Brain microvascular endothelial cell (primary cell): ENCODE measurements around the gene RNF130.
A peak's percentile ranks its signal among the peaks of the same experiment; 100 is the strongest.

ENCODE experiments used
- DNase-seq: peaks from one replicate; pipeline ENCODE4 v3.0.0-alpha.2; 2020
- H3K27ac ChIP-seq: fragments of 250-450 bp; sonication (Bioruptor Pico); 2 replicates; pipeline ENCODE4 v1.5.1; 2020; ENCODE audit warnings: mild to moderate bottlenecking, moderate library complexity
- H3K27me3 ChIP-seq: fragments of 250-450 bp; sonication (Bioruptor Pico); replicated peaks from 2 replicates; pipeline ENCODE4 v1.5.1; 2020; ENCODE audit warnings: mild to moderate bottlenecking
- H3K36me3 ChIP-seq: fragments of 250-450 bp; sonication (Bioruptor Pico); replicated peaks from 2 replicates; pipeline ENCODE4 v1.5.1; 2020; ENCODE audit warnings: mild to moderate bottlenecking
- H3K4me3 ChIP-seq: 2 replicates; pipeline ENCODE4 v1.5.1; 2011; ENCODE audit warnings: low read depth, mild to moderate bottlenecking, control low read depth, low read length, moderate library complexity
- CTCF ChIP-seq: IDR thresholded peaks from 2 replicates; pipeline ENCODE4 v1.5.1; 2011; ENCODE audit warnings: low read depth, mild to moderate bottlenecking, moderate library complexity, low read length, control low read depth, inconsistent platforms; ENCODE audit errors: missing control alignments
- in situ Hi-C: cut with HindIII; loops from 2 replicates; pipeline ENCODE4 v1.10.0; 2017; ENCODE audit warnings: low sequenced_read_pairs, low pct_ligation_motif_present

RNF130 gene

GRCh38 chr5:180071531-180072255 lies at the start of gene RNF130:
Gene RNF130, minus strand, starts transcription at chr5:180071759. Its CDS starts 57 bp downstream, at chr5:180071702.
- DNase-seq: peak; percentile 81
- no peak for TF ChIP-seq CTCF
- peak within 1 kb of the TSS; percentile 83 for H3K27ac ChIP-seq
- no peaks in the 10 kb centered on the region for H3K27me3 ChIP-seq
- H3K4me3 ChIP-seq: peak within 1 kb of the TSS; percentile 71
- no peaks in the 10 kb centered on the region for H3K36me3 ChIP-seq
- in situ Hi-C loops: no loop called here

GRCh38 chr5:180120237-180121101 lies 48.9 kb upstream of the RNF130 start:
- in situ Hi-C loops: no loop called here
- DNase-seq: no peak
- TF ChIP-seq CTCF: no peak

GRCh38 chr5:180119903-180120236 lies 48.3 kb upstream of the RNF130 start:
- no peak for DNase-seq
- peaks cover 3% of the 10 kb centered on the region for H3K27me3 ChIP-seq
- in situ Hi-C loops: no loop called here
- no peaks in the 10 kb centered on the region for H3K36me3 ChIP-seq
- H3K27ac ChIP-seq: no peak overlapping the region
- H3K4me3 ChIP-seq: no peak overlapping the region
- no peak for TF ChIP-seq CTCF

More at GRCh38 chr5:180120237-180121101, 48.9 kb upstream of the RNF130 start:
- Histone ChIP-seq H3K36me3 (no peaks in the 10 kb centered on the region), H3K27ac (no peak overlapping the region), H3K27me3 (peaks cover 3% of the 10 kb centered on the region), H3K4me3 (no peak overlapping the region)

- no peak for TF ChIP-seq CTCF
- H3K27me3 ChIP-seq: no peaks in the 10 kb centered on the region
- H3K27ac ChIP-seq: no peak overlapping the region
- no peak for DNase-seq
- in situ Hi-C loops: no loop called here
- no peaks in the 10 kb centered on the region for H3K36me3 ChIP-seq
- no peak overlapping the region for H3K4me3 ChIP-seq
These were observed 47.7 kb upstream of the RNF130 start for GRCh38 chr5:180119031-180119902.

- Histone ChIP-seq H3K36me3 (no peaks in the 10 kb centered on the region), H3K27me3 (no peaks in the 10 kb centered on the region), H3K27ac (no peak overlapping the region), H3K4me3 (no peak overlapping the region)
- in situ Hi-C loops: no loop called here
- TF ChIP-seq CTCF: no peak
- no peak for DNase-seq
These were observed 46.8 kb upstream of the RNF130 start for GRCh38 chr5:180118391-180118791.
